Stimulated activated CD4-positive, alpha-beta T cell treated with anti-CD3 and anti-CD28 coated beads, TNF-alpha, amount 100 ng/mL, for 24 hours (primary cell): ENCODE measurements around the gene PZP.

Experiments
- DNase-seq, 3 experiments: peaks; one replicate each; pipeline ENCODE4 v3.0.0-alpha.2; 2020; ENCODE audit warnings: low read depth in 3 of 3

Gene PZP

DNA sequence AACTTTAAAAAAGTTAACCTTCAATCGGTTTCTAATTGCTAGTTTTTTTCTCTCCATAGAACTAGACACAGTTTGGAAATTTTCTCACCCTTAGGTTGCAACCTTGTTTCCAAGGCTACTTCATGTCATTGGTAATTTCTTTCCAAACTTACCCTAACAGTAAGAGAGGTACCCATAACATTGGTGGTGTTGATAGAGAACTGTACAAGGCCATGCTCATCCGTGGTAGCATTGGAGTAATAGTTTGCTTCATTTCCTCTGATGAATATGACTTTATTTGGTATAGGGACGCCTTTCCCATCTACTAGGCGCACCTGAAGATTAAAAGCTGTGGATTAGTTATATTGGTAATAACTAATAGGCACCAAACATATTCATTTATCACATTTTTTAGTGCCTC, 104.1 kb downstream of the PZP start:
- DNase-seq: no peak

DNA sequence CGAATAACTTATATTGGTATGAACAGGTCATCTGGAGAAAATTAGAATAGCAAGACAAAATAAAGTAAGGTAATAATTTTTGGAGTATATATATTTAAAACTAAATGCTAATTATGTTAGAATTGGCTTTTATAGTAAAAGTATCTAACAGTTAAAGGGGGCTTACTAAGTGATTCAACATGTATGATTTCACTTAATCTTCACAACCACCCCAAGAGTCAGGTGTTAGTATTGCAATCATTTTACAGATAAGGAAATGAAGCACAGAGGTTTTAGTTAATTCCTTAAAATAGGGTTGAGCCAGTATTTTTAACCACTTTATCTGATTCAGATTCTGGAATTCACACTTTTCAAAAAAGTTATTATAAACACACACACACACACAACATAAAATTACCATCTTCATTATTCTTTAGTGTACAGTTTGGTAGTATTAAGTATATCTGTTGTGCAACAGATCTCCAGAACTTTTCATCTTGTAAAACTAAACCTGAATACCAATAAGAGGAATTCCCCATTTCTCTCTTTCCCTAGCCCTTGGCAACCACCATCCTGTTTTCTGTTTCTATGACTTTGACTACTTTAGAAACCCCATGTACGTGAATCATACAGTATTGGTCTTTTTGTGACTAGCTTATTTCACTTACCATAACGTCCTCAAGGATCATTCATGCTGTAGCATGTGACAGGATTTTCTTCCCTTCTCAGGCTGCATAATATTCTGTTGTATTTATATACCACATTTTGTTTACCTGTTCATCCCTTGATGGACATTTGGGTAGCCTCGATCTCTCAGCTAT, 104.9 kb downstream of the PZP start:
- no peak for DNase-seq

DNA sequence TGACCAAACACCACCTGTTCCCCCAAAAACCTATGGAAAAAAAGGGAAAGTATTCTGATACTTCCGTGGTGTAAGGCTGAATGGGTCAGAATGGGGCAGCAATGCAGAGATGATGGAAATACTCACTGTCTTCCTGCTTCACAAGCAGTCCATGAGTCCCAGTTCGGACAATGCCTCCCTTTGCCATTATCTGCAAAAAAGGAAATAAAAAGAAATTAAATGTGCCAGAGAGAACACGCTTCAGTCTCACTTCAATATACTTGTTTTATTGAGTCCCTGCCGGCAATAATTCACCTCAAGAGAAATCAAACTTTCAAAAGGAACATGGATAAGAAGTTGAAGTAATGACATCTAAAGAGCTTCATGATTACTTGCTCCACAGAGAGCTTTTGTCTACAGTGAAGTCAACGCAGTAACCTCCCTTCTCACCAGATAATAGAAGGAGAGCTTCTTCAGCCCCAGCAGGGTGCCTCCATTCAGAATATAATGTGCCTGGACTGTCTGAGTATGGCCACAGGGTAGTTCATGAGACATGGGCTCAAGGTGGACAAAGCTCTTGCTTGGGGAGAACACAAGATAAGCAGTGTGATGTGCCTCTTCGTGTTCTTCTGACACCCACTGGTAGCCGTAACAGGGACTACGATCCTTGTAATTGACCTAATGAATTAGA, 107.0 kb downstream of the PZP start:
- DNase-seq: no peak

DNA sequence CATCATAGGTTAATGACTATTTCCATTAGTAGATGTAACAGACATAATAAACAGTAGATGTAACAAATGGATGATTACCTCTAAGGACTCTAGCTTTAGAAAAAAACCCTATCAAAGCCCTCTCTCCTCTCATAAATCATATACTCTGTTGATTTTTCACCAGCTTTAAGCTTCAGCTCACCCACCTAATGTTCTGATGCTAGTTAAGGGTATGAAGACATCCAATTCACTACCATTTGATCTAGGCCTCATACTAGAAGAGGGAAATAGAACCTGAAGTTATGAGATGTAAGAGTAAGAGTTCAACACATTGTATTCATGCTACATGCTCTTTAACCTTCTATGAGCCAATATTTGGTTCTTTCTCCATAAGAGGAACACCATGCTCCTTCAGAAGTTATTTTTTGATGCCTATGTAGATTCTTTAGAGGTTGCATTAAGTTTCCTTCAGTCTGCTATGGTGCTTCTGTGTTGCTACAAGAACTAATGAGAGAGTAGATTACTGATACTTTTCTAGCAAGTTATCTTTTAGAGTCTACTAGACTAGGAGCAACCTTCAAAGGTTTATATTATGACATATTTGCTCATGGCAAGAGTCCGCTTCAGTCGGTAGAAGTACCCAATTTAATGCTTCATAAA, 108.5 kb downstream of the PZP start:
- no peak for DNase-seq
